HCT116 (cell line): ENCODE data around the gene PM20D2. TPM values are rescaled to one million over a fixed set of nuclear protein-coding genes. Genes with fewer than 3 reads are reported as not detected.

Source experiments
- ATAC-seq: fragments of 200-7000 bp; cut with Tn5 transposase; 2 replicates; pipeline ENCODE4 v1.9.1; 2020; ENCODE audit warnings: mild to moderate bottlenecking, moderate library complexity
- BruUV-seq: library from RNA; stranded (reverse); fragments of 400-500 nt; replicated peaks from 2 replicates; lab custom pipeline; 2021; lab: Mats Ljungman, UMichigan
- CTCF ChIA-PET: fragments of 300-600 bp; sonication (Branson Sonifier 250); formaldehyde crosslinking; loops from one replicate; lab custom pipeline; 2021; ENCODE audit warnings: antibody characterized with exemption; lab: Charles Lee
- POLR2A ChIA-PET: fragments of 300-600, 350-600 bp; sonication (Branson Sonifier 250); formaldehyde crosslinking; loops from one replicate; lab custom pipeline; 2021; ENCODE audit warnings: antibody characterized with exemption; lab: Charles Lee
- RAD21 ChIA-PET, 2 experiments: fragments of 300-600 bp; sonication (Branson Sonifier 250); formaldehyde crosslinking; loops; one replicate each; lab custom pipeline; 2023; ENCODE audit warnings: low total read pairs in 2 of 2; ENCODE audit not compliant: uncharacterized antibody in 2 of 2, unreplicated experiment in 2 of 2, low non-redundant PET in 1 of 2; lab: Charles Lee
- DNase-seq: peaks from one replicate; pipeline ENCODE4 v3.0.0-alpha.2; 2010; ENCODE audit warnings: low read depth, low spot score
- H2AFZ ChIP-seq: fragments of 200-600 bp; shearing (Covaris generic), sonication (generic); 2 replicates; pipeline ENCODE4 v1.6.1; 2017; ENCODE audit warnings: low read depth, mixed run types, mixed read lengths, antibody characterized with exemption, low read length; ENCODE audit not compliant: poor library complexity, severe bottlenecking
- H3K27ac ChIP-seq: 2 replicates; pipeline ENCODE4 v1.5.1; 2012; ENCODE audit warnings: low read depth, low read length
- H3K27me3 ChIP-seq: fragments of 200-600 bp; sonication (generic); 2 replicates; pipeline ENCODE4 v1.6.1; 2016; ENCODE audit warnings: mixed run types, low read length, mixed read lengths; ENCODE audit not compliant: insufficient read depth
- H3K36me3 ChIP-seq, 2 experiments: fragments of 200-500 bp in 1 of 2; fragments of 200-600 bp in 1 of 2; sonication (Bioruptor generic) in 1 of 2; sonication (generic) in 1 of 2; 2 replicates each; pipeline versions ENCODE4 v1.5.1 to v1.6.1; 2014 to 2016; ENCODE audit warnings: low read length in 2 of 2, inconsistent platforms in 1 of 2, mixed read lengths in 1 of 2, mixed run types in 1 of 2; ENCODE audit not compliant: insufficient read depth in 2 of 2, control insufficient read depth in 1 of 2
- H3K4me1 ChIP-seq, 2 experiments: fragments of 200-600 bp in 1 of 2; sonication (generic) in 1 of 2; 2 replicates each; pipeline versions ENCODE4 v1.5.1 to v1.6.1; 2012 to 2017; ENCODE audit warnings: low read length in 2 of 2, inconsistent platforms in 1 of 2, mild to moderate bottlenecking in 1 of 2, mixed read lengths in 1 of 2, mixed run types in 1 of 2, moderate library complexity in 1 of 2; ENCODE audit not compliant: insufficient read depth in 2 of 2, control insufficient read depth in 1 of 2
- H3K4me2 ChIP-seq: fragments of 200-600 bp; sonication (generic); 2 replicates; pipeline ENCODE4 v1.6.1; 2017; ENCODE audit warnings: mixed run types, low read length, mixed read lengths
- H3K4me3 ChIP-seq, 2 experiments: fragments of 200-600 bp in 1 of 2; sonication (generic) in 1 of 2; replicated peaks in 1 of 2; 2 replicates each; pipeline ENCODE4 v1.5.1; 2011 to 2016; ENCODE audit warnings: low read length in 2 of 2, control low read depth in 1 of 2, low read depth in 1 of 2, mild to moderate bottlenecking in 1 of 2, mixed read lengths in 1 of 2, mixed run types in 1 of 2
- H3K79me2 ChIP-seq: fragments of 200-600 bp; sonication (generic); 2 replicates; pipeline ENCODE4 v1.6.1; 2017; ENCODE audit warnings: mild to moderate bottlenecking, mixed run types, low read length, moderate library complexity, mixed read lengths; ENCODE audit not compliant: insufficient read depth
- H3K9ac ChIP-seq: fragments of 200-600 bp; sonication (generic); 2 replicates; pipeline ENCODE4 v1.6.1; 2016; ENCODE audit warnings: low read length, mixed read lengths
- H3K9me2 ChIP-seq: fragments of 200-600 bp; sonication (generic), shearing (Covaris generic); 2 replicates; pipeline ENCODE4 v1.6.1; 2017; ENCODE audit warnings: mixed run types, mild to moderate bottlenecking, moderate library complexity; ENCODE audit not compliant: insufficient read depth
- H3K9me3 ChIP-seq, 2 experiments: fragments of 200-500 bp in 1 of 2; fragments of 200-600 bp in 1 of 2; sonication (Bioruptor generic) in 1 of 2; sonication (generic) in 1 of 2; 2 replicates each; pipeline ENCODE4 v1.6.1; 2014 to 2017; ENCODE audit warnings: low read length in 2 of 2, mixed read lengths in 2 of 2, inconsistent platforms in 1 of 2, low read depth in 1 of 2, mild to moderate bottlenecking in 1 of 2, mixed run types in 1 of 2, moderate library complexity in 1 of 2; ENCODE audit not compliant: control insufficient read depth in 1 of 2, insufficient read depth in 1 of 2
- H4K20me1 ChIP-seq: fragments of 200-600 bp; sonication (generic), shearing (Covaris generic); 2 replicates; pipeline ENCODE4 v1.6.1; 2017; ENCODE audit warnings: mixed run types, mild to moderate bottlenecking, moderate library complexity; ENCODE audit not compliant: insufficient read depth
- ATF3 ChIP-seq: IDR thresholded peaks from 2 replicates; pipeline ENCODE4 v1.6.1; 2012
- CTCF ChIP-seq, 3 experiments: fragments of 200-600 bp in 1 of 3; sonication (generic) in 1 of 3; IDR thresholded peaks in 2 of 3; conservative IDR thresholded peaks in 1 of 3; 2 replicates each; pipeline ENCODE4 v1.5.1; 2012 to 2017; ENCODE audit warnings: low read depth in 2 of 3, low read length in 2 of 3, antibody characterized with exemption in 1 of 3, borderline replicate concordance in 1 of 3, control low read depth in 1 of 3, mild to moderate bottlenecking in 1 of 3, mixed read lengths in 1 of 3, mixed run types in 1 of 3, moderate library complexity in 1 of 3; ENCODE audit not compliant: insufficient read depth in 1 of 3
- EGR1 ChIP-seq: IDR thresholded peaks from 2 replicates; pipeline ENCODE4 v1.6.1; 2012; ENCODE audit warnings: low read depth
- EZH2 ChIP-seq: fragments of 200-600 bp; sonication (generic); IDR thresholded peaks from 2 replicates; pipeline ENCODE4 v1.6.1; 2017; ENCODE audit warnings: antibody characterized with exemption, mixed run types
- JUND ChIP-seq: IDR thresholded peaks from 2 replicates; pipeline ENCODE4 v1.6.1; 2012
- MAX ChIP-seq: IDR thresholded peaks from 2 replicates; pipeline ENCODE4 v1.6.1; 2012
- POLR2A ChIP-seq: IDR thresholded peaks from 2 replicates; pipeline ENCODE4 v1.7.0; 2011; ENCODE audit warnings: borderline replicate concordance; ENCODE audit not compliant: insufficient read depth, insufficient read length; ENCODE audit errors: extremely low read depth
- POLR2AphosphoS5 ChIP-seq: IDR thresholded peaks from 2 replicates; pipeline ENCODE4 v1.6.1; 2011; ENCODE audit warnings: mild to moderate bottlenecking, low read depth, low read length, moderate library complexity
- RAD21 ChIP-seq: IDR thresholded peaks from 2 replicates; pipeline ENCODE4 v1.6.1; 2012; ENCODE audit warnings: low read depth, mild to moderate bottlenecking
- SP1 ChIP-seq: IDR thresholded peaks from 2 replicates; pipeline ENCODE4 v1.6.1; 2012; ENCODE audit warnings: low read depth
- SRF ChIP-seq: IDR thresholded peaks from 2 replicates; pipeline ENCODE4 v1.6.1; 2012; ENCODE audit warnings: low read depth
- TCF7L2 ChIP-seq: IDR thresholded peaks from 2 replicates; pipeline ENCODE4 v1.7.0; 2011; ENCODE audit warnings: borderline replicate concordance, inconsistent platforms; ENCODE audit not compliant: insufficient read depth, insufficient read length; ENCODE audit errors: extremely low read depth
- ZBTB33 ChIP-seq: IDR thresholded peaks from 2 replicates; pipeline ENCODE4 v1.6.1; 2011; ENCODE audit warnings: mild to moderate bottlenecking, low read length, moderate library complexity; ENCODE audit not compliant: insufficient replicate concordance; ENCODE audit errors: extremely low read depth
- ZFX ChIP-seq: fragments of 450-650 bp; IDR thresholded peaks from 2 replicates; pipeline ENCODE4 v1.6.1; 2017
- ZNF274 ChIP-seq: fragments of 200-500 bp; sonication (Bioruptor generic); IDR thresholded peaks from 2 replicates; pipeline ENCODE4 v1.6.1; 2014; ENCODE audit warnings: mild to moderate bottlenecking, low read depth, low read length, inconsistent platforms
- intact Hi-C: fragments of 100-400 bp; cut with micrococcal nuclease; formaldehyde crosslinking; loops from 2 replicates; pipeline ENCODE4 v1.10.0; 2022
- total RNA-seq: library from RNA; stranded (reverse); gene quantifications from one replicate; pipeline ENCODE4 v1.2.1, GENCODE V29; 2021; ENCODE audit not compliant: unreplicated experiment

PM20D2 gene
- total RNA-seq, 1 experiment from 2014 or later: 29.2 TPM

- H3K9me2 ChIP-seq: no peaks in the 10 kb centered on the region
- TF ChIP-seq ATF3: no peak
- no peak for TF ChIP-seq TCF7L2
- TF ChIP-seq RAD21: no peak
- TF ChIP-seq EZH2: no peak
- TF ChIP-seq POLR2AphosphoS5: no peak
- TF ChIP-seq SP1: no peak
- no peak for TF ChIP-seq MAX
- TF ChIP-seq ZNF274: no peak
- no peak for TF ChIP-seq ZFX
- no peak for TF ChIP-seq JUND
- no TSS peak for BruUV-seq
- H3K79me2 ChIP-seq: no peaks in the 10 kb centered on the region
- ChIA-PET POLR2A (no interaction called here), CTCF (no interaction called here), RAD21 (no interaction called here)
- H3K4me3 ChIP-seq: no peak overlapping the region
- no peaks in the 10 kb centered on the region for H3K4me1 ChIP-seq
- intact Hi-C loops: no loop called here
- no peak overlapping the region for H3K9ac ChIP-seq
- H3K36me3 ChIP-seq: no peaks in the 10 kb centered on the region
- H2AFZ ChIP-seq: no peak overlapping the region
- no peak overlapping the region for H3K27ac ChIP-seq
- no peaks in the 10 kb centered on the region for H3K9me3 ChIP-seq
- H3K27me3 ChIP-seq: no peaks in the 10 kb centered on the region
- H3K4me2 ChIP-seq: no peak overlapping the region
- DNase-seq: no peak
- no peaks in the 10 kb centered on the region for H4K20me1 ChIP-seq
- ATAC-seq: no peak
These were observed 13.8 kb upstream of the PM20D2 start for GRCh38 chr6:89132057-89132456.

GRCh38 chr6:89133981-89134380 lies 11.9 kb upstream of the PM20D2 start:
- H3K27ac ChIP-seq: no peak overlapping the region
- ChIA-PET RAD21 (no interaction called here), CTCF (no interaction called here), POLR2A (no interaction called here)
- no peak overlapping the region for H3K9ac ChIP-seq
- no peaks in the 10 kb centered on the region for H3K27me3 ChIP-seq
- H3K4me1 ChIP-seq: peaks cover 1% of the 10 kb centered on the region in 2 experiments; a peak in 1 of 4 replicates
- intact Hi-C loops: no loop called here
- no peaks in the 10 kb centered on the region for H3K9me3 ChIP-seq
- H2AFZ ChIP-seq: no peak overlapping the region
- H3K9me2 ChIP-seq: no peaks in the 10 kb centered on the region
- DNase-seq: no peak
- ATAC-seq: no peak
- H3K79me2 ChIP-seq: no peaks in the 10 kb centered on the region
- no peaks in the 10 kb centered on the region for H4K20me1 ChIP-seq
- no peak overlapping the region for H3K4me2 ChIP-seq
- TF ChIP-seq POLR2A (no peak), EGR1 (no peak), SRF (no peak), CTCF (IDR thresholded peaks at IDR 0.05 in 2 of 3, conservative IDR thresholded peaks at IDR 0.05 in 1 of 3; ENCODE audit: borderline replicate concordance in 1 of 3, insufficient read depth in 1 of 3, low read depth in 2 of 3, low read length in 2 of 3) (no peak), ZBTB33 (no peak)
- H3K4me3 ChIP-seq: no peak overlapping the region
- H3K36me3 ChIP-seq: no peaks in the 10 kb centered on the region
- BruUV-seq: no TSS peak
